Measurements from ENCODE around the gene TMEM62. TPM values are rescaled to one million over a fixed set of nuclear protein-coding genes. Genes with fewer than 3 reads are reported as not detected.

Gene TMEM62
- polyA plus RNA-seq, 3 donors, result 10.5 to 11.3 (median 10.8) TPM

DNA sequence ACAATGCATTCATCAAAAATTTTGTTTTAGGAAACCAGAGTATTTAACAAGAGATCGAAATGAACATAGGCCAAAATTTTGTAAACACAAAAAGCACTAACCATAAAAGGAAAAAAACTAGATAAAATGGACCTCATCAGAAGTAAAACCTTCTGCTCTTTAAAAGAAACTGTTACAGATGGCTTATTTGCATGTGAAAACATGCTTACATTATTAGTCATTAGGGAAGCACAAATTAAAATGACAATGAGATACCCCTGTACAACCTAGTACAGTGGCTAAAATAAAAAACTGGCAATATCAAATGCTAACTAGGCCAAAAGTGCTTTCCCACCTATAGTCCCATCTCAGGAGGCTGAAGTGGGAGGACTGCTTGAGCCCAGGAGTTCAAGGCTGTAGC is 46.8 kb upstream of the TMEM62 start:
- H3K4me3 Mint-ChIP-seq, result no peak overlapping the region
- no CpG with 5 or more reads among the region's 1 CpG for WGBS (ENCODE audit: insufficient coverage)

DNA sequence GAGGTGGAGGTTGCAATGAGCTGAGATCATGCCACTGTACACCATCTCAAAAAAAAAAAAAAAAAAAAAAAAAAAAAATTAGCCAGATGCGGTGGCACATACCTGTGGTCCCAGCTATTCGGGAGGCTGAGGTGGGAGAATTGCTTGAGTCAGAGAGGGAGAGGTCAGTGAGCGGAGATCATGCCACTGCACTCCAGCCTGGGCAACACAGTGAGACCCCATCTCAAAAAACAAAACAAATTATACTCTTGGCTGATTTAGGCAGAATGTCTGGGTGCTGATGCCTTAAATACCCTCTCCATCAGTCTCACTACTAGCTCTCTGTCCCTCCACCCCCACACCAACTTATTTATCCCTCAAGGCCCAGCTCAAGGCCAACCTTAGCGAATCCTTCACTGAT is 41.5 kb upstream of the TMEM62 start:
- H3K9ac ChIP-seq (ENCODE audit: insufficient read depth, low read length, poor library complexity, severe bottlenecking), result no peak overlapping the region
- peaks cover 6% of the 10 kb centered on the region for H4K20me1 ChIP-seq (ENCODE audit: insufficient read depth, low read length)
- peaks cover 0 to 8% of the 10 kb centered on the region in 2 donors for H3K36me3 ChIP-seq (replicated peaks in 1 of 2; ENCODE audit: control insufficient read depth in 1 of 2, insufficient read depth in 2 of 2, low read length in 2 of 2)
- H3K4me2 ChIP-seq (replicated peaks; ENCODE audit: extremely low read depth, low read length, poor library complexity, severe bottlenecking), result no peak overlapping the region
- Mint-ChIP-seq H3K9me3 (peaks cover 0 to 2% (median 0%) of the 10 kb centered on the region in 7 donors), H3K27ac (peak overlapping the region in 1 of 7 donors; percentile 15), H3K4me1 (peaks cover 25% of the 10 kb centered on the region), H3K36me3 (peaks cover 25 to 38% of the 10 kb centered on the region in 2 donors), H3K4me3 (no peak overlapping the region), H3K27me3 (ENCODE audit: low read depth in 3 of 3) (no peaks in the 10 kb centered on the region)
- no peak overlapping the region for H2AFZ ChIP-seq (ENCODE audit: insufficient read depth, low read depth, low read length, poor library complexity, severe bottlenecking)
- no CpG with 5 or more reads among the region's 4 CpGs for WGBS (ENCODE audit: insufficient coverage)
- no peak overlapping the region for H3K27ac ChIP-seq (ENCODE audit: low read depth in 1 of 2, low read length in 2 of 2)
- H3K27me3 ChIP-seq (ENCODE audit: control insufficient read depth in 2 of 2, insufficient read depth in 2 of 2, low read length in 2 of 2), result no peaks in the 10 kb centered on the region
- H3K4me1 ChIP-seq (ENCODE audit: control insufficient read depth in 1 of 2, insufficient read depth in 2 of 2, low read length in 2 of 2), result peaks cover 7 to 12% of the 10 kb centered on the region in 2 donors
- intact Hi-C loops (cut with micrococcal nuclease), result no loop called here
- no peaks in the 10 kb centered on the region for H3K9me3 ChIP-seq (replicated peaks in 1 of 2; ENCODE audit: control insufficient read depth in 1 of 2, insufficient read depth in 1 of 2, low read length in 2 of 2)
- no peak for DNase-seq
- TF ChIP-seq, protein P1, sequence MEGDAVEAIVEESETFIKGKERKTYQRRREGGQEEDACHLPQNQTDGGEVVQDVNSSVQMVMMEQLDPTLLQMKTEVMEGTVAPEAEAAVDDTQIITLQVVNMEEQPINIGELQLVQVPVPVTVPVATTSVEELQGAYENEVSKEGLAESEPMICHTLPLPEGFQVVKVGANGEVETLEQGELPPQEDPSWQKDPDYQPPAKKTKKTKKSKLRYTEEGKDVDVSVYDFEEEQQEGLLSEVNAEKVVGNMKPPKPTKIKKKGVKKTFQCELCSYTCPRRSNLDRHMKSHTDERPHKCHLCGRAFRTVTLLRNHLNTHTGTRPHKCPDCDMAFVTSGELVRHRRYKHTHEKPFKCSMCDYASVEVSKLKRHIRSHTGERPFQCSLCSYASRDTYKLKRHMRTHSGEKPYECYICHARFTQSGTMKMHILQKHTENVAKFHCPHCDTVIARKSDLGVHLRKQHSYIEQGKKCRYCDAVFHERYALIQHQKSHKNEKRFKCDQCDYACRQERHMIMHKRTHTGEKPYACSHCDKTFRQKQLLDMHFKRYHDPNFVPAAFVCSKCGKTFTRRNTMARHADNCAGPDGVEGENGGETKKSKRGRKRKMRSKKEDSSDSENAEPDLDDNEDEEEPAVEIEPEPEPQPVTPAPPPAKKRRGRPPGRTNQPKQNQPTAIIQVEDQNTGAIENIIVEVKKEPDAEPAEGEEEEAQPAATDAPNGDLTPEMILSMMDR (IDR thresholded peaks at IDR 0.05), result no peak
- H3K79me2 ChIP-seq (ENCODE audit: insufficient read depth, low read length), result peaks cover 62% of the 10 kb centered on the region
- no peak overlapping the region for H3K4me3 ChIP-seq (replicated peaks in 1 of 3; ENCODE audit: low read depth in 2 of 3, low read length in 3 of 3)

More for the DNA sequence above, 46.8 kb upstream of the TMEM62 start:
- no peak for DNase-seq
- peaks cover 0 to 1% (median 0%) of the 10 kb centered on the region in 7 donors for H3K9me3 Mint-ChIP-seq
- H3K27me3 Mint-ChIP-seq (ENCODE audit: low read depth in 3 of 3), result no peaks in the 10 kb centered on the region
- intact Hi-C loops (cut with micrococcal nuclease), result no loop called here
- no peak overlapping the region for H3K4me3 ChIP-seq (replicated peaks in 1 of 3; ENCODE audit: low read depth in 2 of 3, low read length in 3 of 3)
- peaks cover 34 to 50% of the 10 kb centered on the region in 2 donors for H3K36me3 ChIP-seq (replicated peaks in 1 of 2; ENCODE audit: control insufficient read depth in 1 of 2, insufficient read depth in 2 of 2, low read length in 2 of 2)
- no peak overlapping the region for H3K27ac ChIP-seq (ENCODE audit: low read depth in 1 of 2, low read length in 2 of 2)
- H3K9ac ChIP-seq (ENCODE audit: insufficient read depth, low read length, poor library complexity, severe bottlenecking), result no peak overlapping the region
- H3K4me2 ChIP-seq (replicated peaks; ENCODE audit: extremely low read depth, low read length, poor library complexity, severe bottlenecking), result no peak overlapping the region
- peaks cover 37 to 54% of the 10 kb centered on the region in 2 donors for H3K36me3 Mint-ChIP-seq
- TF ChIP-seq, protein P1 (IDR thresholded peaks at IDR 0.05), result no peak
- H3K9me3 ChIP-seq (replicated peaks in 1 of 2; ENCODE audit: control insufficient read depth in 1 of 2, insufficient read depth in 1 of 2, low read length in 2 of 2), result no peaks in the 10 kb centered on the region
- H3K79me2 ChIP-seq (ENCODE audit: insufficient read depth, low read length), result peaks cover 30% of the 10 kb centered on the region
- no peak overlapping the region for H2AFZ ChIP-seq (ENCODE audit: insufficient read depth, low read depth, low read length, poor library complexity, severe bottlenecking)
- no peaks in the 10 kb centered on the region for H3K4me1 Mint-ChIP-seq
- H3K27ac Mint-ChIP-seq, result no peak overlapping the region
- H3K4me1 ChIP-seq (ENCODE audit: control insufficient read depth in 1 of 2, insufficient read depth in 2 of 2, low read length in 2 of 2), result no peaks in the 10 kb centered on the region
- H4K20me1 ChIP-seq (ENCODE audit: insufficient read depth, low read length), result no peaks in the 10 kb centered on the region
- no peaks in the 10 kb centered on the region for H3K27me3 ChIP-seq (ENCODE audit: control insufficient read depth in 2 of 2, insufficient read depth in 2 of 2, low read length in 2 of 2)
